A549 (cell line): ENCODE results near the gene NR2F1.

ENCODE experiments used
- CEBPB ChIP-seq, 2 experiments: fragments of >200 bp in 1 of 2; sonication (Bioruptor Twin) in 1 of 2; formaldehyde crosslinking in 1 of 2; IDR thresholded peaks; 2 replicates each; pipeline ENCODE4 v1.6.1; 2012 to 2016
- TF ChIP-seq, protein P1 (sequence below): fragments of 200-600 bp; sonication (generic); IDR thresholded peaks from 2 replicates; pipeline ENCODE4 v1.6.1; 2016; ENCODE audit warnings: antibody characterized with exemption, mild to moderate bottlenecking, moderate library complexity

DNA sequence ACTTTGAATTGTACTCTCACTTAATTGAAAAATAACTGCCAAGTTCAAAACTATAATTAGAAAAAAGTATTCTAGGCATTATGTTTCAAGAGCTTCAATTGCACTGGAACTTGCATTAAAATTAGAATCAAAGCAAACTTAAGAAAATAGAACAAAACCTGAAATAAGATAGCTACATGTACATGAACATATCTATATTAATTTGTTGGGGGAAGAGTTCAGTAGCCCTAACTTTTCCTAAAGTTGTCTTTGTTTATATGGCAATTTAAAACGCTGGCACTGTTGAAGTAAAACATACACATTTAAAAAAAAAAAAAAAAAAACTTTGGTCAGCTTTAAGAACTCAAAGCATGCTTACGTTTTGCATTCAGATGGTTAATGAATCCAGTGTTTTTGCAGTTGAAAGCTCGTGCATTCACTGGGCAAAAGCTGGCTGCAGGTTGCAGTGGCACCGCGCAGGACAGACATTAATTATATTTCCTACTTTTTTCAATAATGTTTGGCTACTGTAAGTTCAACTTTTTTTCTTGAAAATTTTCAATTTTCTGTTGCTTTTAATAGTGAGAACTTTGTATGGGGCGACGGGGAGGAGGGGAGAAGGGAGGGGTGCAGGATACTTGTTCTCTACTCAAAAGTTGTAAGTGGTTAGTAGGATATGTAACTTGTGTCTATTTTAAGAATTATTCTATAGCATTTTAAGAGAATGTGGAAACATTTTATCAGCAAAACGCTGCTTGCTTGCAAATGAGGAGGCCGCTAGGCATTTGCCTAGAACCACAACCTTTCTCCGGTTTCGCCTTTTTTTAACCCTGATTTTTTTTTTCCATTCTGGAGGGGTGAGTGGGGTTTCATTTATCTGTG is 3.9 kb downstream of the NR2F1 start:
- TF ChIP-seq CEBPB (IDR thresholded peaks at IDR 0.05): no peak
- TF ChIP-seq, protein P1, sequence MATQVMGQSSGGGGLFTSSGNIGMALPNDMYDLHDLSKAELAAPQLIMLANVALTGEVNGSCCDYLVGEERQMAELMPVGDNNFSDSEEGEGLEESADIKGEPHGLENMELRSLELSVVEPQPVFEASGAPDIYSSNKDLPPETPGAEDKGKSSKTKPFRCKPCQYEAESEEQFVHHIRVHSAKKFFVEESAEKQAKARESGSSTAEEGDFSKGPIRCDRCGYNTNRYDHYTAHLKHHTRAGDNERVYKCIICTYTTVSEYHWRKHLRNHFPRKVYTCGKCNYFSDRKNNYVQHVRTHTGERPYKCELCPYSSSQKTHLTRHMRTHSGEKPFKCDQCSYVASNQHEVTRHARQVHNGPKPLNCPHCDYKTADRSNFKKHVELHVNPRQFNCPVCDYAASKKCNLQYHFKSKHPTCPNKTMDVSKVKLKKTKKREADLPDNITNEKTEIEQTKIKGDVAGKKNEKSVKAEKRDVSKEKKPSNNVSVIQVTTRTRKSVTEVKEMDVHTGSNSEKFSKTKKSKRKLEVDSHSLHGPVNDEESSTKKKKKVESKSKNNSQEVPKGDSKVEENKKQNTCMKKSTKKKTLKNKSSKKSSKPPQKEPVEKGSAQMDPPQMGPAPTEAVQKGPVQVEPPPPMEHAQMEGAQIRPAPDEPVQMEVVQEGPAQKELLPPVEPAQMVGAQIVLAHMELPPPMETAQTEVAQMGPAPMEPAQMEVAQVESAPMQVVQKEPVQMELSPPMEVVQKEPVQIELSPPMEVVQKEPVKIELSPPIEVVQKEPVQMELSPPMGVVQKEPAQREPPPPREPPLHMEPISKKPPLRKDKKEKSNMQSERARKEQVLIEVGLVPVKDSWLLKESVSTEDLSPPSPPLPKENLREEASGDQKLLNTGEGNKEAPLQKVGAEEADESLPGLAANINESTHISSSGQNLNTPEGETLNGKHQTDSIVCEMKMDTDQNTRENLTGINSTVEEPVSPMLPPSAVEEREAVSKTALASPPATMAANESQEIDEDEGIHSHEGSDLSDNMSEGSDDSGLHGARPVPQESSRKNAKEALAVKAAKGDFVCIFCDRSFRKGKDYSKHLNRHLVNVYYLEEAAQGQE: no peak
